ENCODE data around the gene MYOF. TPM values are rescaled to one million over a fixed set of nuclear protein-coding genes. Genes with fewer than 3 reads are reported as not detected.

The MYOF gene
- total RNA-seq, 2 experiments from 2014 or later, result 4.9 to 5.4 TPM

DNA sequence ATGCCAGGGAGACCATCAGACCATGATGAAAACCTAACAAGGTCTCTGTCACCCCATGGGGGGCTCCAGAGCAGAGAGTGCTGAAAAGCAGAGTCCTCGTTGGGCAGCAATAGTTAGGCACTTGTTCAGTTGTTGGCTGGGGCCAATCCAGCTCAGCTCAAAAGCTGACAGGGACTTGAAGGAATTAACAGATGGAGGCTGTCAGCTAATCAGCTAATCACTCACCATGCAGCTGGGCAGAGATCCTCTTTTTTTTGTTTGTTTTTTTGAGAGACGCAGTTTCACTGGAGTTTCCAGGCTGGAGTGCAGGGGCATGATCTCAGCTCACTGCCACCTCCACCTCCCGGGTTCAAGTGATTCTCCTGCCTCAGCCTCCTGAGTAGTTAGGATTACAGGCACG lies 32.4 kb upstream of the MYOF start:
- peaks cover 3% of the 10 kb centered on the region for H3K4me1 Mint-ChIP-seq (ENCODE audit: low read depth)
- ATAC-seq (no peak), DNase-seq (no peak)
- no peak overlapping the region for H3K27ac Mint-ChIP-seq
- no peak overlapping the region for H3K4me3 Mint-ChIP-seq
- intact Hi-C loops (cut with micrococcal nuclease), result no loop called here
- peaks cover 34% of the 10 kb centered on the region for H3K36me3 Mint-ChIP-seq (ENCODE audit: low read depth)
- ChIA-PET CTCF (interaction anchor here (1.8 to 7.6 kb wide), 3 partner anchors 19 to 135 kb away, joined by 5 to 64 read pairs (median 8); partner anchors contain the start of gene MYOF), POLR2A (no interaction called here)
- H3K27me3 Mint-ChIP-seq, result no peaks in the 10 kb centered on the region
- TF ChIP-seq CTCF (IDR thresholded peaks at IDR 0.05), result no peak
- H3K9me3 Mint-ChIP-seq, result no peaks in the 10 kb centered on the region

GRCh38 chr10:93513091-93513490 lies 31.0 kb upstream of the MYOF start:
- H3K4me3 Mint-ChIP-seq, result no peak overlapping the region
- no peaks in the 10 kb centered on the region for H3K9me3 Mint-ChIP-seq
- peaks cover 31% of the 10 kb centered on the region for H3K36me3 Mint-ChIP-seq (ENCODE audit: low read depth)
- no peak for TF ChIP-seq CTCF (IDR thresholded peaks at IDR 0.05)
- H3K27me3 Mint-ChIP-seq, result no peaks in the 10 kb centered on the region
- no peak for DNase-seq
- ChIA-PET CTCF (interaction anchor here (0.7 to 7.7 kb wide), 8 partner anchors 9 to 155 kb away, joined by 3 to 133 read pairs (median 6); partner anchors contain the start of gene MYOF), POLR2A (no interaction called here)
- peaks cover 4% of the 10 kb centered on the region for H3K4me1 Mint-ChIP-seq (ENCODE audit: low read depth)
- no peak for ATAC-seq
- intact Hi-C loops (cut with micrococcal nuclease), result no loop called here
- H3K27ac Mint-ChIP-seq, result no peak overlapping the region

- Mint-ChIP-seq H3K36me3 (ENCODE audit: low read depth) (peaks cover 33% of the 10 kb centered on the region), H3K27ac (no peak overlapping the region), H3K4me1 (ENCODE audit: low read depth) (peaks cover 4% of the 10 kb centered on the region), H3K9me3 (no peaks in the 10 kb centered on the region), H3K4me3 (no peak overlapping the region), H3K27me3 (no peaks in the 10 kb centered on the region)
- DNase-seq (no peak), ATAC-seq (no peak)
- intact Hi-C loops (cut with micrococcal nuclease), result no loop called here
- CTCF ChIA-PET, result interaction anchor here (0.8 to 7.7 kb wide), 10 partner anchors 9 to 137 kb away, joined by 3 to 133 read pairs (median 7); partner anchors contain the start of gene MYOF
- POLR2A ChIA-PET, result no interaction called here
- TF ChIP-seq CTCF (IDR thresholded peaks at IDR 0.05), result no peak
Observed at GRCh38 chr10:93512565-93512964, 30.4 kb upstream of the MYOF start.

- Mint-ChIP-seq H3K4me1 (ENCODE audit: low read depth) (peaks cover 4% of the 10 kb centered on the region), H3K36me3 (ENCODE audit: low read depth) (peaks cover 31% of the 10 kb centered on the region), H3K27me3 (no peaks in the 10 kb centered on the region), H3K4me3 (no peak overlapping the region), H3K27ac (no peak overlapping the region), H3K9me3 (no peaks in the 10 kb centered on the region)
- ATAC-seq (no peak), DNase-seq (no peak)
- ChIA-PET POLR2A (no interaction called here), CTCF (interaction anchor here (0.9 to 7.7 kb wide), 6 partner anchors 14 to 157 kb away, joined by 3 to 133 read pairs (median 10); partner anchors contain the start of gene MYOF)
- intact Hi-C loops (cut with micrococcal nuclease), result no loop called here
- TF ChIP-seq CTCF (IDR thresholded peaks at IDR 0.05), result no peak
Observed at GRCh38 chr10:93509816-93510215, 27.7 kb upstream of the MYOF start.

DNA sequence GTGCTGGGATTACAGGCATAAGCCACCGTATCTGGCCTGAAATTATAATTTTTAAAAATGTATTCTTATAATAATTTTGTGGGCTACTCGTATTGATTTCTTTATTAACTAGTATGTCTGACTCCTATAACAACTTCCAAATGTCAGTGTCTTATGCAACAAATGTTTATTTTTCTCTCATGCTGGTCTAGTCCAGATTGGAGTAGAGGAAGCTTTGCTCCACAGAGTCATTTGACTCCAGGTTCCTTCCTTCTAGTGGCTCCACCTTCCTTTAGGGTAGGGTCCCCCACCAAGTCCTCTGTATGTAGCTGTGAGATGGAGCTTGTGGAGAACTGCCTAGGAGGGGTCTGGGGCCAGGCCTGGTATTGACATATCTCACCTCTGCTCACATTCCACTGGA lies 22.9 kb upstream of the MYOF start:
- no peak for ATAC-seq

More for the DNA sequence above, 22.9 kb upstream of the MYOF start:
- H3K4me3 Mint-ChIP-seq, result no peak overlapping the region
- peaks cover 39% of the 10 kb centered on the region for H3K36me3 Mint-ChIP-seq (ENCODE audit: low read depth)
- CTCF ChIA-PET, result interaction anchor here (1.0 to 4.3 kb wide), 5 partner anchors 22 to 147 kb away, joined by 3 to 35 read pairs (median 4); partner anchors contain the start of gene MYOF
- peaks cover 12% of the 10 kb centered on the region for H3K4me1 Mint-ChIP-seq (ENCODE audit: low read depth)
- intact Hi-C loops (cut with micrococcal nuclease), result no loop called here
- no peak for TF ChIP-seq CTCF (IDR thresholded peaks at IDR 0.05)
- no peak for DNase-seq
- H3K27me3 Mint-ChIP-seq, result no peaks in the 10 kb centered on the region
- no peak overlapping the region for H3K27ac Mint-ChIP-seq
- H3K9me3 Mint-ChIP-seq, result no peaks in the 10 kb centered on the region
- POLR2A ChIA-PET, result interaction anchor here (1.1 kb wide), 1 partner anchor 13 kb away, joined by 3 read pairs; no protein-coding TSS in a partner anchor

All from activated CD8-positive, alpha-beta T cell treated with anti-CD3 and anti-CD28 coated beads for 36 hours (primary cell).